A549 (cell line): ENCODE data around the gene PRR15L. TPM values are rescaled to one million over a fixed set of nuclear protein-coding genes. Genes with fewer than 3 reads are reported as not detected.

ENCODE experiments used
- polyA plus RNA-seq, 4 experiments: library from polyadenylated mRNA; depleted of rRNA in 3 of 4; stranded (reverse); fragments of >200 nt; fragmentation: RNase III in 1 of 4; extraction: RNeasy Plus Mini Kit Qiagen cat#74134 plus additional on column Dnase treatment in 1 of 4; gene quantifications; 2 replicates in 3 of 4; 3 replicates in 1 of 4; pipeline ENCODE4 v1.2.3, GENCODE V29; 2011 to 2017

Gene PRR15L
- polyA plus RNA-seq, 2 of the 4 experiments (the other 2 are of a cell fraction) = 1.6 to 2.2 TPM

Other genes starting within 250 kb of the PRR15L start
- gene TBX21, start 224.6 kb downstream of the PRR15L start, polyA plus RNA-seq (2011; rRNA removed) = 0.03 TPM in 1 of 2 replicates, not detected in the other
- gene TBX21, start 224.6 kb downstream of the PRR15L start, polyA plus RNA-seq (2017; fragmentation: RNase III; extraction: RNeasy Plus Mini Kit Qiagen cat#74134 plus additional on column Dnase treatment) = 0.04 TPM in 1 of 3 replicates, not detected in the others
- 7.0 and 7.1 TPM in 2 replicates for gene OSBPL7, start 136.1 kb downstream of the PRR15L start, polyA plus RNA-seq (2011; rRNA removed)
- gene OSBPL7, start 136.1 kb downstream of the PRR15L start, polyA plus RNA-seq (2017; fragmentation: RNase III; extraction: RNeasy Plus Mini Kit Qiagen cat#74134 plus additional on column Dnase treatment) = 11.4 to 16.9 TPM (median 15.4 TPM) in 3 replicates
- 97.7 and 103 TPM in 2 replicates for gene MRPL10, start 126.3 kb downstream of the PRR15L start, polyA plus RNA-seq (2011; rRNA removed)
- gene MRPL10, start 126.3 kb downstream of the PRR15L start, polyA plus RNA-seq (2017; fragmentation: RNase III; extraction: RNeasy Plus Mini Kit Qiagen cat#74134 plus additional on column Dnase treatment) = 56.8 to 62.8 TPM (median 62.0 TPM) in 3 replicates
- gene LRRC46, start 126.2 kb downstream of the PRR15L start, polyA plus RNA-seq (2011; rRNA removed) = 1.7 and 2.7 TPM in 2 replicates
- gene LRRC46, start 126.2 kb downstream of the PRR15L start, polyA plus RNA-seq (2017; fragmentation: RNase III; extraction: RNeasy Plus Mini Kit Qiagen cat#74134 plus additional on column Dnase treatment) = 2.3 to 3.0 TPM (median 2.5 TPM) in 3 replicates
- 20.7 and 25.8 TPM in 2 replicates for gene SCRN2, start 116.6 kb downstream of the PRR15L start, polyA plus RNA-seq (2011; rRNA removed)
- 37.3 to 47.7 TPM (median 43.7 TPM) in 3 replicates for gene SCRN2, start 116.6 kb downstream of the PRR15L start, polyA plus RNA-seq (2017; fragmentation: RNase III; extraction: RNeasy Plus Mini Kit Qiagen cat#74134 plus additional on column Dnase treatment)
- 0.61 and 0.67 TPM in 2 replicates for gene SP6, start 106.7 kb downstream of the PRR15L start, polyA plus RNA-seq (2011; rRNA removed)
- gene SP6, start 106.7 kb downstream of the PRR15L start, polyA plus RNA-seq (2017; fragmentation: RNase III; extraction: RNeasy Plus Mini Kit Qiagen cat#74134 plus additional on column Dnase treatment) = 2.0 to 2.3 TPM (median 2.1 TPM) in 3 replicates
- 6.2 and 8.0 TPM in 2 replicates for gene SP2, start 61.6 kb downstream of the PRR15L start, polyA plus RNA-seq (2011; rRNA removed)
- gene SP2, start 61.6 kb downstream of the PRR15L start, polyA plus RNA-seq (2017; fragmentation: RNase III; extraction: RNeasy Plus Mini Kit Qiagen cat#74134 plus additional on column Dnase treatment) = 10.5 to 13.4 TPM (median 11.6 TPM) in 3 replicates
- 40.8 and 43.4 TPM in 2 replicates for gene PNPO, start 16.3 kb downstream of the PRR15L start, polyA plus RNA-seq (2011; rRNA removed)
- 28.7 to 29.8 TPM (median 29.5 TPM) in 3 replicates for gene PNPO, start 16.3 kb downstream of the PRR15L start, polyA plus RNA-seq (2017; fragmentation: RNase III; extraction: RNeasy Plus Mini Kit Qiagen cat#74134 plus additional on column Dnase treatment)
- gene CDK5RAP3, start 13.2 kb upstream of the PRR15L start, polyA plus RNA-seq (2011; rRNA removed) = 124 and 179 TPM in 2 replicates
- 135 to 165 TPM (median 164 TPM) in 3 replicates for gene CDK5RAP3, start 13.2 kb upstream of the PRR15L start, polyA plus RNA-seq (2017; fragmentation: RNase III; extraction: RNeasy Plus Mini Kit Qiagen cat#74134 plus additional on column Dnase treatment)
- 19.1 and 19.3 TPM in 2 replicates for gene COPZ2, start 79.9 kb upstream of the PRR15L start, polyA plus RNA-seq (2011; rRNA removed)
- 10.6 to 11.0 TPM (median 10.9 TPM) in 3 replicates for gene COPZ2, start 79.9 kb upstream of the PRR15L start, polyA plus RNA-seq (2017; fragmentation: RNase III; extraction: RNeasy Plus Mini Kit Qiagen cat#74134 plus additional on column Dnase treatment)
- gene NFE2L1, start 90.5 kb upstream of the PRR15L start, polyA plus RNA-seq (2011; rRNA removed) = 241 and 283 TPM in 2 replicates
- gene NFE2L1, start 90.5 kb upstream of the PRR15L start, polyA plus RNA-seq (2017; fragmentation: RNase III; extraction: RNeasy Plus Mini Kit Qiagen cat#74134 plus additional on column Dnase treatment) = 104 to 111 TPM (median 108 TPM) in 3 replicates
- 69.6 and 84.4 TPM in 2 replicates for gene CBX1, start 143.6 kb upstream of the PRR15L start, polyA plus RNA-seq (2011; rRNA removed)
- gene CBX1, start 143.6 kb upstream of the PRR15L start, polyA plus RNA-seq (2017; fragmentation: RNase III; extraction: RNeasy Plus Mini Kit Qiagen cat#74134 plus additional on column Dnase treatment) = 155 to 173 TPM (median 170 TPM) in 3 replicates
- gene SNX11, start 149.9 kb upstream of the PRR15L start, polyA plus RNA-seq (2011; rRNA removed) = 28.4 and 30.9 TPM in 2 replicates
- 22.2 to 23.5 TPM (median 22.3 TPM) in 3 replicates for gene SNX11, start 149.9 kb upstream of the PRR15L start, polyA plus RNA-seq (2017; fragmentation: RNase III; extraction: RNeasy Plus Mini Kit Qiagen cat#74134 plus additional on column Dnase treatment)